ENCODE results near the gene DEPP1. TPM values are rescaled to one million over a fixed set of nuclear protein-coding genes. Genes with fewer than 3 reads are reported as not detected.

The DEPP1 gene
- total and polyA plus RNA-seq, 2 donors (not counting 3 experiments of a cell fraction or from before 2014, with no cell fraction given): 364 to 951 TPM

DNA sequence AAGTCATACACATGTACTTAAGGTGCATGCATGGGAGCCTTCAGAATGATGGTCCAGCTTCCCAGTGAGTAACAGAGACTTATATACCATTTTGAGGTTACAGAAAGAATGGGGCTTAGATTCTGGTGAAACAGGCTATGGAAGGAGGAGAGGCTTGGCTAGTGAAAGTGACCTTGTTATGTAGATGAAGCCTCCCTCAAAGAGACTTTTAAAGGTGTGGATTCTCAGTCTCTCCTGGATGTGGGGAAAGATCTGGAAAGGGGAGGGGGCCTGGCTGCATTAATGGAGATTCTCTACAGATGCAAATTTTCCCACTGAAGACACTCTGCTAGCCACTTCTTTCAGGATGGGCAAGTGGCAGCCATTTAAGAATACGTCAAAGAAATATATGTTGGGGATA lies 13.5 kb downstream of the DEPP1 start:
- Histone ChIP-seq H3K36me3 (ENCODE audit: control insufficient read depth in 2 of 2, extremely low read depth in 1 of 2, insufficient read depth in 2 of 2, low read length in 2 of 2) (no peaks in the 10 kb centered on the region), H3K4me3 (replicated peaks in 1 of 3; ENCODE audit: insufficient read depth in 1 of 3, low read depth in 1 of 3, low read length in 3 of 3) (no peak overlapping the region), H3K9me3 (replicated peaks; ENCODE audit: control insufficient read depth, insufficient read depth, low read length) (no peaks in the 10 kb centered on the region), H3K4me2 (ENCODE audit: insufficient read depth, low read length) (no peak overlapping the region), H3K27me3 (ENCODE audit: control insufficient read depth in 2 of 2, insufficient read depth in 2 of 2, low read length in 2 of 2) (no peaks in the 10 kb centered on the region), H3K9me1 (replicated peaks; ENCODE audit: control insufficient read depth, extremely low read depth, insufficient read depth, low read length) (no peaks in the 10 kb centered on the region), H3K4me1 (ENCODE audit: control insufficient read depth, extremely low read depth, insufficient read depth, low read length) (no peaks in the 10 kb centered on the region), H3K9ac (replicated peaks; ENCODE audit: extremely low read depth, insufficient read depth, low read length) (no peak overlapping the region), H3K27ac (ENCODE audit: insufficient read depth, low read depth, low read length) (no peak overlapping the region), H3K79me2 (ENCODE audit: control insufficient read depth, insufficient read depth, low read length) (no peaks in the 10 kb centered on the region), H2AFZ (ENCODE audit: low read depth, low read length) (no peak overlapping the region), H4K20me1 (replicated peaks; ENCODE audit: control insufficient read depth, extremely low read depth, insufficient read depth, low read length) (no peaks in the 10 kb centered on the region)
- no TSS peak for BruUV-seq (replicated peaks)
- TF ChIP-seq POLR2A (IDR thresholded peaks at IDR 0.05; ENCODE audit: low read depth, low read length) (no peak), FOS (IDR thresholded peaks at IDR 0.05; ENCODE audit: borderline replicate concordance, insufficient read depth, low read length) (no peak), POLR2AphosphoS5 (IDR thresholded peaks at IDR 0.05; ENCODE audit: insufficient read depth, low read depth, low read length) (no peak), GATA2 (IDR thresholded peaks at IDR 0.05; ENCODE audit: insufficient read depth, insufficient read length, low read depth, low read length) (no peak), EZH2 (IDR thresholded peaks at IDR 0.05; ENCODE audit: borderline replicate concordance, low read depth, low read length, severe bottlenecking) (no peak), MYC (IDR thresholded peaks at IDR 0.05; ENCODE audit: low read depth, low read length) (no peak), JUN (IDR thresholded peaks at IDR 0.05; ENCODE audit: borderline replicate concordance, insufficient read depth, insufficient read length, low read depth) (no peak)
- TF ChIP-seq, protein P1, sequence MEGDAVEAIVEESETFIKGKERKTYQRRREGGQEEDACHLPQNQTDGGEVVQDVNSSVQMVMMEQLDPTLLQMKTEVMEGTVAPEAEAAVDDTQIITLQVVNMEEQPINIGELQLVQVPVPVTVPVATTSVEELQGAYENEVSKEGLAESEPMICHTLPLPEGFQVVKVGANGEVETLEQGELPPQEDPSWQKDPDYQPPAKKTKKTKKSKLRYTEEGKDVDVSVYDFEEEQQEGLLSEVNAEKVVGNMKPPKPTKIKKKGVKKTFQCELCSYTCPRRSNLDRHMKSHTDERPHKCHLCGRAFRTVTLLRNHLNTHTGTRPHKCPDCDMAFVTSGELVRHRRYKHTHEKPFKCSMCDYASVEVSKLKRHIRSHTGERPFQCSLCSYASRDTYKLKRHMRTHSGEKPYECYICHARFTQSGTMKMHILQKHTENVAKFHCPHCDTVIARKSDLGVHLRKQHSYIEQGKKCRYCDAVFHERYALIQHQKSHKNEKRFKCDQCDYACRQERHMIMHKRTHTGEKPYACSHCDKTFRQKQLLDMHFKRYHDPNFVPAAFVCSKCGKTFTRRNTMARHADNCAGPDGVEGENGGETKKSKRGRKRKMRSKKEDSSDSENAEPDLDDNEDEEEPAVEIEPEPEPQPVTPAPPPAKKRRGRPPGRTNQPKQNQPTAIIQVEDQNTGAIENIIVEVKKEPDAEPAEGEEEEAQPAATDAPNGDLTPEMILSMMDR (IDR thresholded peaks at IDR 0.05; ENCODE audit: extremely low read depth in 1 of 2, insufficient read depth in 1 of 2, low read depth in 1 of 2, low read length in 2 of 2): no peak
- TF ChIP-seq, protein P2, sequence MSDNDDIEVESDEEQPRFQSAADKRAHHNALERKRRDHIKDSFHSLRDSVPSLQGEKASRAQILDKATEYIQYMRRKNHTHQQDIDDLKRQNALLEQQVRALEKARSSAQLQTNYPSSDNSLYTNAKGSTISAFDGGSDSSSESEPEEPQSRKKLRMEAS (IDR thresholded peaks at IDR 0.05; ENCODE audit: insufficient read depth, insufficient read length): no peak
- FAIRE-seq (no peak), DNase-seq (ENCODE audit: low read depth, low spot score) (no peak)
- intact Hi-C loops (cut with micrococcal nuclease): no loop called here
- ChIA-PET CTCF (interaction anchor here (1.2 to 2.8 kb wide), 3 partner anchors 8 to 36 kb away, joined by 3 to 9 read pairs (median 4); partner anchors contain the start of gene ZNF22), POLR2A (interaction anchor here (1.9 kb wide), 1 partner anchor 13 kb away, joined by 8 read pairs; the partner anchor contains the start of gene DEPP1)
- dilution Hi-C loops (cut with MboI; ENCODE audit: extremely low pct_ligation_motif_present, low sequenced_read_pairs): no loop called here
